GM18861 (cell line): Measurements from ENCODE around the gene FOXO3.
"Not testable (repeated sequence)": the region's sequence is repeated elsewhere in the genome, so short reads cannot be mapped to it uniquely, and the experiment has no call there.

ENCODE experiments used
- ATAC-seq: cut with Tn5 transposase; IDR thresholded peaks from one replicate; pipeline ENCODE4 v1.9.1; 2021; ENCODE audit not compliant: unreplicated experiment

The FOXO3 gene

DNA sequence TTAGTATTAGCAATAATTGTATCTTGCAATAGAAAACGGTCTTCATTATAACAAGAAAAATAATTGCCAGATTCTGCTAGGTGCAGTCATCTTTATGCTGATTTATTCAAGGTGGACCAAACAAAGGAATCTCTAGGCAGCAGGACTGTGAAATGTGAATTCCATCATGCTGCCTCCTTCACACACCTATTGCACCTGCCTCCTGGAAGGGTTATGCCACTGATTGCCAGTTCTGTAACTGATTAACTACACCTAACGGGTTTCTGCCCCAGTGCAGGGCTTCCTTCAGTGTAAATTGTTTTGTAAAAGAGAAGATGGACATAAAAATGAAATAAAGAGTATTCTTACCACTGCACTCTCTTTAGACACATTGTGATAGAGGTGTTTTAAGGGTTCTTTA is 96.1 kb downstream of the FOXO3 start:
- ATAC-seq = no peak

DNA sequence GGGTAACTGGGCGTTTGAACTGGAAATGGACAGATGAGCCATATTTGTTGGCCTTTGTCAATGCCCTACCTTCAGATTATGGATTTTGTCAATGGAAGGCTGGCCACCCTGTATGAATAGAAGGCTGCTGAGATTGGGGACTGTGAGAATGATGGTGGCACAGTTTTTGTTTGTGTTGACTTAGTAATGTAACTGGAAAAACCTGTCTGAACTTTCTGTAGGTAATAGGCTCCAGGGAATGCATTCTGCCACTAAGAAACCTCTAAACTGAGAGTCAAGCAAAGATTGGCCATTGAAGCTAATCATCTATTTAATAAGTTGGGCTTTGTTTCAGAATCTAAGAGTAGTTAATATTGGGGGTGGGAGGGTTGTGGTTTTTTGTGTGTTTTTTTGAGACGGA is 97.5 kb downstream of the FOXO3 start:
- ATAC-seq = no peak

DNA sequence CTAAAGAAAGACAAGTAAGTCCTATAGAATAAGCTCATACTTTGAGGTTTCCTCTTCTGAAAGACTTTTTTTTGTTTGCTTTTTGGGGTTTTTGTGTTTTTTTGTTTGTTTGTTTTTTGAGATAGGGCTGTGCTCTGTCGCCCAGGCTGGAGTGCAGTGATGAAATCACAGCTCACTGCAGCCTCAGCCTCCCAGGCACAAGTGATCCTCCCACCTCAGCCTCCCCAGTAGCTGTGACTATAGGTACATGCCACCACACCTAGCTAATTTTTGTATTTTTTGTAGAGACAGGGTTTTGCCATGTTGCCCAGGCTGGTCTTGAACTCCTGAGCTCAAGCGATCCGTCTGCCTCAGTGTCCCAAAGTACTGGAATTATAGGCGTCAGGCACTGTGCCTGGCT is 98.1 kb downstream of the FOXO3 start:
- ATAC-seq = not testable (repeated sequence)

DNA sequence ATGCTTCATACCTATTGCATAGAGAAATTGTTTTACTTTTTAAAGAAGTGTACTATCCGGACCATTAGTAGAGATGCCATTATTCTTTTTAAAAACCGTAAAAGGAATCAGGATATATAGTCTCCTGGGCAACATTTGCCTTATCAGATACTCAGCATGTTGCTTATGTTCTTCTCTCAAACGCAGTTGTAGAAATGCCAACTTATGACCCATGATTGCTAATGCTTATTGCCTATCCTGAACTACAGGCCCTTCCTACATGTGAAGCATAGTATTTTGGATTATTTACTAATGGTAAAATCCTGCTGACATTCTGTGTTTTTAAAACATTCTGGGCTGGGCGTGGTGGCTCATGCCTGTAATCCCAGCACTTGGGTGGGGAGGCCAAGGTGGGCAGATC is 99.5 kb downstream of the FOXO3 start:
- no peak for ATAC-seq

DNA sequence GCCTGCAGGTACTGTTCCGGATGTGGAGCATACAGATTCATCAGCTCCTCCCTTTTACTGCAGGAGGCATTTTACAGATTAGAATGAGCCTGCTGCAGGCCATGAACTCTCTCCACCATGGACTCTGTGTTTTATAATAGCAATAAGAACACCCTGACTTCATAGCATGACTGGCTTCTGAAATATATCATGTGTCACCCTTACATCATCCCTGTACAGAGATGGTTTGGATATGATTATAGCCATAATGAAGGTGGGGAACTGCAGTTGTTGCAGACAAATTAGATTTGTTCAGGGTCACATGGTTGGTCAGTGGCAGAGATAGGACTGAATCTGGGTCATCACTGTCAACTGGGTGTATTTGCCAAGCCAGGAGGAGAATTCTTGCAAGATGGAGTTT is 100.7 kb downstream of the FOXO3 start:
- no peak for ATAC-seq

DNA sequence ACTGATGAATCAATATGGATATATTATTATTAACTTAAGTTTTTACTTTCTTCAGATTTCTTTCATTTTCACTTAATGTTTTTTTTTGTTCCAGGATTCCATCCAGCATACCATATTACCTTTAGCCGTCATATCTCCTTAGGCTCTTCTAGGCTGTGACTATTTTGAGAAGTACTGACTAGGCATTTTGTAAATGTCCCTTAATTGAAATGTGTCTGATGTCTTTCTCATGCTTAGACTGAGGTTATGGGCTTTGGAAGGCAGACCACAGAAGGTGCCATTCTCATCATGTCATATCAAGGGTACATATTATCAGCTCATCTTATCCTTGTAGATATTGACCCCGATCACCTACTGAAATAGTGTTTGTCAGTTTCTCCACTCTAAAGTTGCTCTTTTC is 101.3 kb downstream of the FOXO3 start:
- ATAC-seq = no peak

DNA sequence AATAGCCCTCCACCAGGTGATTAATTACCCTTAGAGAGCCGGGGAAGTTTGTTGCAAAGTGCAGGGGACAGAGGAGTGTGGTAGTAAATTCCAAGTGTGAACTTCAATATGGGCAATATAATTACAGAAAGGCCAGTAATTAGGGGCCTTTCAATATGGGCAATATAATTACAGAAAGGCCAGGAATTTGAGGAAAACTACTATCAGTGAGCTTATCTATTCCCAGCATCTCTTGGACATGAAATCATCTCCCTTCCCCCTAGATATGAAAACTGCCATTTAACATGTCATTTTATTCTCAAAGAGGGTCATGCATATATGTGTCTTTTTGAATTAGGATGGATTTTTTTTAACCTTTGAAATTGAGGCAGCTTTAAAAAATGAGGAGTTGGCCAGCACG is 102.0 kb downstream of the FOXO3 start:
- ATAC-seq = no peak

DNA sequence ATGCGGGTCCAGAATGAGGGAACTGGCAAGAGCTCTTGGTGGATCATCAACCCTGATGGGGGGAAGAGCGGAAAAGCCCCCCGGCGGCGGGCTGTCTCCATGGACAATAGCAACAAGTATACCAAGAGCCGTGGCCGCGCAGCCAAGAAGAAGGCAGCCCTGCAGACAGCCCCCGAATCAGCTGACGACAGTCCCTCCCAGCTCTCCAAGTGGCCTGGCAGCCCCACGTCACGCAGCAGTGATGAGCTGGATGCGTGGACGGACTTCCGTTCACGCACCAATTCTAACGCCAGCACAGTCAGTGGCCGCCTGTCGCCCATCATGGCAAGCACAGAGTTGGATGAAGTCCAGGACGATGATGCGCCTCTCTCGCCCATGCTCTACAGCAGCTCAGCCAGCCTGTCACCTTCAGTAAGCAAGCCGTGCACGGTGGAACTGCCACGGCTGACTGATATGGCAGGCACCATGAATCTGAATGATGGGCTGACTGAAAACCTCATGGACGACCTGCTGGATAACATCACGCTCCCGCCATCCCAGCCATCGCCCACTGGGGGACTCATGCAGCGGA is 102.9 kb downstream of the FOXO3 start:
- ATAC-seq = not testable (repeated sequence)

DNA sequence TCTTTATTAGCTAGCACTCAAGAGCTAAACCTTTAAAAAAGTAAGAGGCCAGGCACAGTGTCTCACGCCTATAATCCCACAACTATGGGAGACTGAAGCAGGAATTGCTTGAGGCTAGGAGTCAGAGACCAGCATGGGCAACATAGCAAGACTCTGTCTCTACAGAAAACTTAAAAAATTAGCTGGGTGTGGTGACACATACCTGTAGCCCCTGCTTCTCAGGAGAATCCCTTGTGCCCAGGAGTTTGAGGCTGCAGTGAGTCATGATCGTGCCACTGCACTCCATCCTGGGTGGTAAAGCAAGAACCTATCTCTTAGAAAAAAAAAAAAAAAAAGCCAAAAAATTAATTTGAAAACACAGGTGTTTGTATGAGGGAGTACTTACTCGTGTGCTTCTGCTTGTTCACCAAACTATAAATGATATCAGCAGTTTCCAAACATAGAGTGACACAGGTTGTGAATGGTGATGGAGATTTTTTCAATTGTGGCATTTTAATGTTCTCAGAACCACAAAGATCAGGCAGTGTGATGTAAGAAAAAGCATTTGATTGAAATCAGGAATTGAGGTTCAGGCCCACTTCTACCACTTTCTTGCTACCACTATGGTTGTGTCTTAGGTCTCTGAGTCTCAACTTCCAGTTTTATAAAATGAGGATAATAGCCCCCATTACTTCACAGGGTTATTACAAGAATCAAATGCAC is 104.9 kb downstream of the FOXO3 start:
- ATAC-seq = no peak

DNA sequence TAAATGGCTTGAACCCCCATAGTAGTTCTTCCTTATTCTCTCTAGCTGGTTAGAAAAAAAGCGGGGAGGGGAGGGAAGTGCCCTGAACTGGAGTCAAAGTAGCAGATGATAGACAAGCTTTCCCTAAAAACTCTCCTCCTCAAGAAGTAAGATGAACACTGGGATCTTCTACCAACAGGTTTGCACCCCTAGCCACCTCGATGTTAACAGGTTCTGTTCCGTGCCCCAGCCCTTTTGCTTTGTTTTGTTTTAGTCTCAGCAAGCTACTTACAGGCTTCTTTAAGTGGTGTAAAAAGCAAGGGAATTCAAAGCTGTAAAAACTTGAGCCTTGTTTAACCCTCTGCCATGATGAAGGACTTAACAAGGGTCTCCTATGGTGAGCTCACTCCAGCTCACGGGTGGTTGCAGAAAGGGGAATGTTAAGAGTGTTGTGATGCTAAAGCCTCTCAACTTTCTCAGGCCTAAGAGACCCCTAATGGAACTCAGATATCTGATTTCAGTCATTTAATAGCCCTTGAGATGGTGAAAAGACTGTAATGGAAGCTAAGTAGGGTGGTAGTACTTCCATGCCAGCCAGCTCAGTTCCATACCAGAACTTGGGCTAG is 106.0 kb downstream of the FOXO3 start:
- ATAC-seq = no peak

DNA sequence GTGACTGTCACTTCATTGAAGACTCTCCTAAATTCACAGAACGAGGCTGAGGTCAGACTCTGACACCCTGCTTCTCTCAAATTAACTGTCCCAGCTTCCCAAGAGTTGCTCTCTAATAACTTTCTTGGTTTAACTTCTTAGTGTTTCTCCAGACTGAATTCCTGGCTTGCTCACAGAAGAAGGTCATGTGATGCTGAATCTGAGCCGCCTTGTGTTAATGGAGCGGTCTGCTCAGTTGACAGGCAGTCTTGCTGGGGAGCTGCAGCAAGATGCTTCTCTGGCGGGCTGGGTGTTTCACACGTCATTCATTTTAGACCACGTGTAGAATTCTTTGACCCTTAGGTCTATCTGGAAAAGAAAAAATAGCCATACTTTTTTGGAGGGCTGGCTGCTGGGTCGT is 107.3 kb downstream of the FOXO3 start:
- ATAC-seq = no peak

DNA sequence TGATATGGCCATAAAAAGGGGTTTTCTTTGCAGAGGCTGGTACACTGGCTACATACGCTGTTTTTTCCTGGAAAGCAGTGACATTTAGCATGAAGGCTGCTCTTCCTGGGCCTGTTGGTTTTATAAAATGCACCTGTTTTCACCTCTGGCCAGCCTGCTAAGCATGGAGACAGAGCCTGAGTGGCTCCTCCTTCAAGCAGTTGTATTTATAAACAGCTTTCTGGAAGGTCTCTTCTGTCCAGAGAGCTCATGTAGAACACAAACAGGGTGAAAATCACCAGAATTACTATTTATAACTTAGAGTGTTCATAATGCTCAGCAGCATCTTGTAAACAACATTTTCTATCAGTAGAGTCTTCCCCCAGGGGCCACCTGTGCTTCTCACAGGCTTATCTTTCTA is 109.0 kb downstream of the FOXO3 start:
- no peak for ATAC-seq

DNA sequence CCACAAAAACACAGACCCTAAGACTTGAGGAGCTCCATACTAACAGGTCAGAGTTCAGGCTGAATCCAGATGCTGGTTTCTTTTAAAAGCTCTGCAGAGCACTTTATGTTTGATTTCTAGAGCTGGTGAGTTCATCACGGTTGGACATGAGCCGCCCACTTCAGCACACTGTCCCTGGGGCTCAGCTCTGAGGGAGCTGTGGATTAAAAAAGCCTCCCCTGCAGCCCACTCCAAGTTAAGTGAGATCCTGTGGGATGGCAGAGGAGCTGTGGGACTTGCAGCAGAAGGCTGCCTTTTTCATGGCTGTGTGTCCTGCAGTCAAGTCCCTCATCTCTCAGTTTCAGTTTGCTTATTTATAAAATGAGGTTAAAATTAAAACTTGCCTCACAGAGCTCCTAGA is 110.5 kb downstream of the FOXO3 start:
- ATAC-seq = no peak

DNA sequence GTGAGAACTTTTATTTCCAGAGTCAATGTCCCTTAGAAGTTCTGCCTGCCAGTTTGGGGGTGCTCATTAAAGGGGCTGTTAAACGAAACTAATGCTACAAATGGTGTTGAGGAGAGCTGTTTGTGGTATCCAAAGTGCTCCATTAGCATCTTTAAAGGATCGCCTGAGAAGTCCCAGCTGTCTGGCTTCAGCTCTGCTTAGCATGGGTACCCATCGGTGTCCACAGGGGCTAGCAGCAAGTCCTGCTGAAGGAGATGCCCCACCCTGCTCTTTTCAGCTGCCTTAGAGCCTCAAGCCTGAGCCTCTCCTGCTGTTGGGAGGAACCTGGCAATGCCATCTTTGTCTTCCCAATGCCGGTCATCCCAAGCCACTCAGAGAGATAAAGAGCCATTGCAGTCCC is 111.1 kb downstream of the FOXO3 start:
- ATAC-seq = no peak

DNA sequence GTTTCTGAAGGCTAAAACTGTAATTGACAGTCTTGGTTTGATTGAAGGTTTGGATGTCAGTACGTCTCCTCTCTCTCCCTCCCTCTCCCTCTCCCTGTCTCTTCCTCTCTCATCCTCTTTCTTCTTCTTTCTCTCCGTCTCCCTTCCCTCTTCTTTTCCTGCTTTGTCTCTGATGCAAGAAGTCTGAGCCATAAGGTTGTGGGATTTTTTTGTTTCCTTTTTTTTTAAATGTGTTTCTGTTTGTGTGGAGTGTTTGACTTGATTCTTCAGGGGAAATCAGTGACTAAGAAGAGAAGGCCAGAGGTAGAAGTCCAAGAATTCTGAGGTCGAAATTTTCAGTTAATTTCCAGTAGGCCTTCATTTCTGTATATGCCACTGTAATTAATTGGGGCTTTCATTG is 111.9 kb downstream of the FOXO3 start:
- no peak for ATAC-seq

DNA sequence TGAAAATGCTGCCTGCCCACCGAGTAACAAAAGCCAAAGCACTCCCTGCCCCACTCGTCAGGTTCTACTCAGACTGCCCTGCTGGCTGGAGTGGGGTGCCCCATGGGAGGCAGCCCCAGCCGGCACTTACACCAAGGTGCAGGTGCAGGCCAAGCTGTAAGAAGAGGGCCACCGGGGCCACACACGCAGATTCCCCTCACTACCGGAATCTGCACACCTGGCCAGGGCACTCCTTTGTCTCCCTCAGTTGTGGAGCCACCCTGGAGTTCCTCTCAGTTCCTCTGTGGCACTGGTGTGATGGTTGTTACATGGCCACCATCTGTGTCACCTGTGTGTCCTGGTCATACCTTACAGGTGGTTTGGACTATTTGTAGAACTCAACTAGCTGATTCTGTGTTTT is 112.4 kb downstream of the FOXO3 start:
- ATAC-seq = no peak

DNA sequence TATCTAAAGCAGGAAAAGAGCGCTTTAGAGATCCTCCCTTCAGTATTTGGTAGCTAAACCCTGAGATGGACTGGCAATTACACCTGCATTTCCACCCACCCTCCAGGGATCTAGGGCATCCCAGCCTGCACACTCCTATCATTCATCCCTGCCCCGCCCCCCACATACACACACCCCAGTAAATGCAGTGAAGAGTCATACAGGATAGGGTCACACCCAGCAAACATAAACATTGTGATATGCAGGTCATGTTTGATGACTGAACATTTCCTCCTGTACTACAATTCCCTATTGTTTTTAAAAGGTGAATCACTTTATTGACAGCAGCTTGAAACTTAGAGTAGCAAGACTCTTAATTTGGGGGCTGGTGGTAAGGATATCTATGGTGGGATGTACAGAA is 112.9 kb downstream of the FOXO3 start:
- no peak for ATAC-seq

DNA sequence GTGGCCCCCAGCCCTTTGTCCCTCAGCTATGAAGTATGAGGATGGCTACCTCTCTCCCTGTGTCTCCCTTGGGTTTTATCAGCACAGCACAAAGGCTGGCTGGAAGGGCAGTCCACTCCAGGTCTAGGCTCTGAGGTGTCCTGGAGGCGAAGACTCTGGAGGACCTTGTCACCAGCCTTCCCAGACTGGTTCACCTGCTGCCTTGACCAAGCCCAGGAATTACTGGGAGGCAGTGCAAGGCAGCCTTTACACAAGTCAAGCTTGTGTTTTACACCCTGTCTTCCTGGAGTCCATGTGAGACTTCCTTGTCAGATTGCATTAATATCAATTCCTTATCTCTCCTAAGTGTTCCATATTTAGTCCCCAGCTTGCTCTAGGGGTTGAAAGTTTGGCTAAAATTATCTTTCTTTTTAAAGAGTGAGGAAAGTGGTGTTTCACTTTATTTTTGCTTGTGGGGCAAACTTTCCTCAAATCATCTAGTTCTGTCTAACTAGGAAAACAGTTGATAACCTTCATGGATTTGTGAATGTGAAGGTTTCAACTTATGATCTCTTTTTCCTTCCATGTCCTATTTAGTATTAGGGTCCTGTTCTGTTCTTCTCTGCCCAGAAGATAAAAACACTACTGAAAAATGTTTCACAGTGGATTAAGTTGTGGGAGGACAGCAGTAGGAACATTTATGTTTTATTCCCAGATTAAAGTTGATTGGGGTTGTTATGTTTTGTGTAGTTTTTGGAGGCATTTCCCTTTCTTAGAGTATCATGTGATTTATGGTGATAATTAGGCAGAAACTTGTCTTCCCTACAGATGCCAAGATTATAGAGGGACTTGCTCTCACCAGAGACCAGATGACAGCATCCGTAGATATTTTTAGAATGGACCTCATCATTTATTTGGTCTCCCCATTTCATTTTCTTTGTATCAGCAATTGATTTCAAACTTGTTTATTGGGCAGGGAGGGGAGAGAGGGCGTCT is 114.8 kb downstream of the FOXO3 start:
- no peak for ATAC-seq

DNA sequence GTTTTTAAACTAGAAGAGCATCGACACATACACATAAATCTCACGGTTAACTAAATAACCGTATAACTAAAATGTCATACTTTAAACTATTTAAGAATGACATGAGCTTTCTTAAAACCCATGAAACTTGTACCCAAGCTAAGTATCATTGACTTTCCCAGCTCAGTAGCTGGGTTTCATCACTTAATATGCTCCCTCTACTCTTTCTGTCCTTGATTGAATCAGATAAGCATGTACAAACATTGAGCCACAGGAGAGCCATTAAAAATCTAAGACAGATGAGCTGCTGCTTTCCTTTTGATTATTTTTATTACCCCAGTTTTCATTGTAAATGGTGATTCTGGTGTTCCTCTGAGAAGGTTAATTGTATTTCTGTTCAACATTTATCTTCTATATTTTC is 115.8 kb downstream of the FOXO3 start:
- ATAC-seq = no peak

DNA sequence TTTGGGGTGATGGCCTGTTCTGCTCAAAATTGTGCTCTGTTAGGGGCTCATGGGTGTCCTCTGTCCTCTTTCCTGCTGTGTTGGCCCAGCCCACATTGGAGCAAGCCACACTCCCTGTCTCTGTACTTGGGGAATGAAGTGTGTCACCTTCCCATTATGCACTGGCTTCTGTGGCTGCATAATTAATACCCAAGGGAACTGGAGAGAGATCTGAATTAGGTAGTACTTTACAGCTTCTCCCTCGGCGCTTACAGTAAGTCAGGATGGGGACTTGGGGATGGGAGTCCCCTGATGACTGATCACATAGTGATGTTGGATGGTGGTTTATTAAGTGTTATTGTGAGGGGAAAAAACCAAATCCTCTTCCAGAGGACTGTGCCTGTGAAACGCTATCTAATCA is 116.6 kb downstream of the FOXO3 start:
- ATAC-seq = no peak

DNA sequence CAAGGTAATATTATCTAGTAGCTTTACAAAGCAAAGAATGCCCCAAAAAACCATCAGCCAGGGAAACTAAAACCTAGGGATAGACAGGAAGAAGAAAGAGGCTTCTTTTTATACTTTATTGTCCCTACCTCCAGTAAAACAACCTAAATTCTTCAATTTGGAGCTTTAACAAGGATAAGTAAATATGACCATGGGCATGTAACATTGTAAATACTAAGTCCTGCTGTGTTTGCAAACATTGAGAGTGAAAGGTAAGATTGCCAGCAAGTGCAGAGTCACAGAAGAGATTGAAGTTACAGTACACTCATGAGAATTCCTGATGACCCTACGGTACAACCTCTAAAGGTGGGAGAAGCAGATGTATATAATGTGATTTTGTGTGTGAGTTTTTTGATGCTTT is 117.2 kb downstream of the FOXO3 start:
- ATAC-seq = no peak

DNA sequence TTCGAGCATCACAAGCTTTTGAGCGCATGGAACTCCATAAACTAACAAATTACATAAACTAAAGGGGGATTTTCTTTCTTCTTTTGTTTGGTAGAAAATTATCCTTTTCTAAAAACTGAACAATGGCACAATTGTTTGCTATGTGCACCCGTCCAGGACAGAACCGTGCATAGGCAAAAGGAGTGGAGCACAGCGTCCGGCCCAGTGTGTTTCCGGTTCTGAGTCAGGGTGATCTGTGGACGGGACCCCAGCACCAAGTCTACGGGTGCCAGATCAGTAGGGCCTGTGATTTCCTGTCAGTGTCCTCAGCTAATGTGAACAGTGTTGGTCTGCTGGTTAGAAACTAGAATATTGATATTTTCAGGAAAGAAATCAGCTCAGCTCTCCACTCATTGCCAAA is 119.6 kb downstream of the FOXO3 start:
- ATAC-seq = not testable (repeated sequence)
